HepG2 (cell line): ENCODE data around the gene CNKSR3. TPM values are rescaled to one million over a fixed set of nuclear protein-coding genes. Genes with fewer than 3 reads are reported as not detected.

Source experiments
- ARNTL ChIP-seq: sonication (generic); formaldehyde crosslinking; IDR thresholded peaks from 2 replicates; pipeline ENCODE4 v1.4.0; 2020; ENCODE audit warnings: mild to moderate bottlenecking, missing genetic modification reagents
- HNF4G ChIP-seq, 2 experiments: sonication (generic) in 1 of 2; formaldehyde crosslinking in 1 of 2; IDR thresholded peaks; 2 replicates each; pipeline versions ENCODE4 v1.4.0 to v1.6.1; 2011 to 2020; ENCODE audit warnings: borderline replicate concordance in 2 of 2, low read depth in 2 of 2, mild to moderate bottlenecking in 2 of 2, low read length in 1 of 2, missing genetic modification reagents in 1 of 2, moderate library complexity in 1 of 2
- KAT8 ChIP-seq: IDR thresholded peaks from 2 replicates; pipeline ENCODE4 v1.6.1; 2016; ENCODE audit warnings: missing genetic modification reagents, missing compliant biosample characterization
- MTA1 ChIP-seq: sonication (generic); formaldehyde crosslinking; IDR thresholded peaks from 2 replicates; pipeline ENCODE4 v1.4.0; 2020; ENCODE audit warnings: missing genetic modification reagents, mild to moderate bottlenecking, borderline replicate concordance
- MTF1 ChIP-seq: sonication (generic); formaldehyde crosslinking; IDR thresholded peaks from 2 replicates; pipeline ENCODE4 v1.5.0; 2020; ENCODE audit warnings: missing genetic modification reagents
- PHF5A ChIP-seq: IDR thresholded peaks from one replicate; pipeline ENCODE4 v1.6.1; 2018; ENCODE audit warnings: low read depth, missing genetic modification reagents; ENCODE audit not compliant: unreplicated experiment
- PPARG ChIP-seq: conservative IDR thresholded peaks from 2 replicates; pipeline ENCODE4 v1.6.1; 2016; ENCODE audit warnings: missing biosample characterization, missing genetic modification reagents
- RBFOX2 ChIP-seq: fragments of 200-400 bp; formaldehyde crosslinking; IDR thresholded peaks from 2 replicates; pipeline ENCODE4 v1.6.1; 2017; ENCODE audit warnings: low read depth, mild to moderate bottlenecking, low read length
- SIX1 ChIP-seq: sonication (generic); formaldehyde crosslinking; IDR thresholded peaks from 2 replicates; pipeline ENCODE4 v1.4.0; 2020; ENCODE audit warnings: missing genetic modification reagents, borderline replicate concordance
- SIX4 ChIP-seq: sonication (generic); formaldehyde crosslinking; IDR thresholded peaks from 2 replicates; pipeline ENCODE4 v1.4.0; 2020; ENCODE audit warnings: missing genetic modification reagents
- TARDBP ChIP-seq: sonication (generic); formaldehyde crosslinking; IDR thresholded peaks from 2 replicates; pipeline ENCODE4 v1.8.0; 2022; ENCODE audit warnings: mild to moderate bottlenecking, missing genetic modification reagents
- TBP ChIP-seq: sonication (generic); formaldehyde crosslinking; IDR thresholded peaks from 2 replicates; pipeline ENCODE4 v1.5.0; 2020; ENCODE audit warnings: missing genetic modification reagents
- ZNF33B ChIP-seq: sonication (generic); formaldehyde crosslinking; IDR thresholded peaks from 2 replicates; pipeline ENCODE4 v1.5.1; 2020; ENCODE audit warnings: mild to moderate bottlenecking, missing genetic modification reagents
- ZNF510 ChIP-seq: sonication (generic); formaldehyde crosslinking; IDR thresholded peaks from 2 replicates; pipeline ENCODE4 v1.4.0; 2020; ENCODE audit warnings: low read depth, mild to moderate bottlenecking, missing genetic modification reagents
- polyA plus RNA-seq, 8 experiments: library from polyadenylated mRNA; depleted of rRNA in 3 of 8; stranded (reverse) in 7 of 8; unstranded in 1 of 8; fragments of >200 nt; fragmentation: Illumina TruSeq in 4 of 8; extraction: Trizol in 4 of 8; gene quantifications; 2 replicates each; pipeline versions ENCODE4 v1.2.1 to v1.2.3, GENCODE V29; 2011 to 2016; ENCODE audit warnings: low read depth in 4 of 8, missing spikeins in 1 of 8, mixed read lengths in 1 of 8; ENCODE audit not compliant: insufficient read depth in 1 of 8
- total RNA-seq, 5 experiments: library from RNA; depleted of rRNA; stranded (reverse); fragments of >200 nt; fragmentation: Illumina TruSeq; extraction: Trizol; gene quantifications; 2 replicates each; pipeline ENCODE4 v1.2.3, GENCODE V29; 2016; ENCODE audit warnings: low read depth in 1 of 5
- TF ChIP-seq, protein P1 (sequence below): sonication (generic); formaldehyde crosslinking; IDR thresholded peaks from 2 replicates; pipeline ENCODE4 v1.9.0; 2021; ENCODE audit warnings: mild to moderate bottlenecking, missing genetic modification reagents
- TF ChIP-seq, protein P2 (sequence below): sonication (generic); formaldehyde crosslinking; conservative IDR thresholded peaks from 2 replicates; pipeline ENCODE4 v1.5.0; 2020; ENCODE audit warnings: missing genetic modification reagents
- TF ChIP-seq, protein P3 (sequence below): sonication (generic); formaldehyde crosslinking; IDR thresholded peaks from 2 replicates; pipeline ENCODE4 v1.9.0; 2021; ENCODE audit warnings: missing genetic modification reagents, borderline replicate concordance

The CNKSR3 gene
- total and polyA plus RNA-seq, 2 of the 13 experiments (the other 11 are each of a cell fraction or from before 2014, with no cell fraction given) = 9.2 to 38.6 TPM

DNA sequence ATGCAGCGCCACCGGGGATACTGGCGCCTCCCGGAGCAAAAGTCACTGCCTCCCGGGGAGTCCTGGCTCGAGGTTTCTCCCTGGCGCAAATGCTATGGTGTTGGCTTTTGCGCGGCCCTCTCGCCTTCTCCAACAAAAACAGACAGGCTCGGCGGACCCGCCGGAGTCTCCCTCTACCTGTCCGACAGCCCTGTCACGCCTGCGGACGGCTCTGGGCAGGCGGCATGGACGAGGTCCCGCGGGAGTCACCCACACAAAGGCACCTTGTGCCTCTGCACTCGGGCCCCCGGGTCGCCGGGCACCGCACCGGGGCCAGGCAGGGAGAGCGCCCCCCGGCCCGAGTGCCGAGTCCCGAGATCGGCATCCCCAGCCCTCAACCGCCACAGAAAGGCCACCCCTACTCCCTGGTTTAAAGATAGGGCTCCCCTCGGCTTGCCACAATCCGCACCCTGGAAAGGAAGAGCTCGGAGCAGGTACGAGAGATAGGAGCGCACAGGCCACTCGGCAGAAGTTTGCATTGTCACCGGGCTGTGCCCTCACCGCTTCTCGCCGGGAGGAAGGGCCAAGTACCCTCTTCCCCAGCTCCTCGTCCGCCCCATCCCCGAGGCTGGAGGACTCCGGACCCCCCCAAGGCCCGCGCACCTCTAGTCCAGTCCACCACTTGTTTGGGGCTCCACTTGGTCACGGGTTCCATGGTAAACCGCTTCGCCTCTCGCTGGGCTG is 903 bp downstream of the CNKSR3 start (continued):
- TF ChIP-seq, protein P1, sequence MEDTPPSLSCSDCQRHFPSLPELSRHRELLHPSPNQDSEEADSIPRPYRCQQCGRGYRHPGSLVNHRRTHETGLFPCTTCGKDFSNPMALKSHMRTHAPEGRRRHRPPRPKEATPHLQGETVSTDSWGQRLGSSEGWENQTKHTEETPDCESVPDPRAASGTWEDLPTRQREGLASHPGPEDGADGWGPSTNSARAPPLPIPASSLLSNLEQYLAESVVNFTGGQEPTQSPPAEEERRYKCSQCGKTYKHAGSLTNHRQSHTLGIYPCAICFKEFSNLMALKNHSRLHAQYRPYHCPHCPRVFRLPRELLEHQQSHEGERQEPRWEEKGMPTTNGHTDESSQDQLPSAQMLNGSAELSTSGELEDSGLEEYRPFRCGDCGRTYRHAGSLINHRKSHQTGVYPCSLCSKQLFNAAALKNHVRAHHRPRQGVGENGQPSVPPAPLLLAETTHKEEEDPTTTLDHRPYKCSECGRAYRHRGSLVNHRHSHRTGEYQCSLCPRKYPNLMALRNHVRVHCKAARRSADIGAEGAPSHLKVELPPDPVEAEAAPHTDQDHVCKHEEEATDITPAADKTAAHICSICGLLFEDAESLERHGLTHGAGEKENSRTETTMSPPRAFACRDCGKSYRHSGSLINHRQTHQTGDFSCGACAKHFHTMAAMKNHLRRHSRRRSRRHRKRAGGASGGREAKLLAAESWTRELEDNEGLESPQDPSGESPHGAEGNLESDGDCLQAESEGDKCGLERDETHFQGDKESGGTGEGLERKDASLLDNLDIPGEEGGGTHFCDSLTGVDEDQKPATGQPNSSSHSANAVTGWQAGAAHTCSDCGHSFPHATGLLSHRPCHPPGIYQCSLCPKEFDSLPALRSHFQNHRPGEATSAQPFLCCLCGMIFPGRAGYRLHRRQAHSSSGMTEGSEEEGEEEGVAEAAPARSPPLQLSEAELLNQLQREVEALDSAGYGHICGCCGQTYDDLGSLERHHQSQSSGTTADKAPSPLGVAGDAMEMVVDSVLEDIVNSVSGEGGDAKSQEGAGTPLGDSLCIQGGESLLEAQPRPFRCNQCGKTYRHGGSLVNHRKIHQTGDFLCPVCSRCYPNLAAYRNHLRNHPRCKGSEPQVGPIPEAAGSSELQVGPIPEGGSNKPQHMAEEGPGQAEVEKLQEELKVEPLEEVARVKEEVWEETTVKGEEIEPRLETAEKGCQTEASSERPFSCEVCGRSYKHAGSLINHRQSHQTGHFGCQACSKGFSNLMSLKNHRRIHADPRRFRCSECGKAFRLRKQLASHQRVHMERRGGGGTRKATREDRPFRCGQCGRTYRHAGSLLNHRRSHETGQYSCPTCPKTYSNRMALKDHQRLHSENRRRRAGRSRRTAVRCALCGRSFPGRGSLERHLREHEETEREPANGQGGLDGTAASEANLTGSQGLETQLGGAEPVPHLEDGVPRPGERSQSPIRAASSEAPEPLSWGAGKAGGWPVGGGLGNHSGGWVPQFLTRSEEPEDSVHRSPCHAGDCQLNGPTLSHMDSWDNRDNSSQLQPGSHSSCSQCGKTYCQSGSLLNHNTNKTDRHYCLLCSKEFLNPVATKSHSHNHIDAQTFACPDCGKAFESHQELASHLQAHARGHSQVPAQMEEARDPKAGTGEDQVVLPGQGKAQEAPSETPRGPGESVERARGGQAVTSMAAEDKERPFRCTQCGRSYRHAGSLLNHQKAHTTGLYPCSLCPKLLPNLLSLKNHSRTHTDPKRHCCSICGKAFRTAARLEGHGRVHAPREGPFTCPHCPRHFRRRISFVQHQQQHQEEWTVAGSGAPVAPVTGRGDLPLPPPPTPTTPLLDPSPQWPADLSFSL (CRISPR knock-in tag) = no peak; the same call in 1 of the 2 replicates
- TF ChIP-seq TARDBP (no peak), KAT8 (CRISPR knock-in tag) (no peak), SIX1 (CRISPR knock-in tag) (no peak), MTF1 (CRISPR knock-in tag) (peak; percentile 50; the same call in 1 of the 2 replicates), PHF5A (CRISPR knock-in tag) (no peak), ZNF510 (no peak), RBFOX2 (peak; percentile 75), MTA1 (CRISPR knock-in tag) (peak; percentile 24; the same call in 1 of the 2 replicates), ARNTL (no peak), PPARG (CRISPR knock-in tag) (no peak), TBP (CRISPR knock-in tag) (no peak), ZNF33B (no peak), SIX4 (CRISPR knock-in tag) (no peak; the same call in 1 of the 2 replicates), HNF4G (IDR thresholded peaks at IDR 0.05; ENCODE audit: borderline replicate concordance, low read depth, low read length) (no peak), HNF4G (CRISPR knock-in tag; IDR thresholded peaks at IDR 0.05; ENCODE audit: borderline replicate concordance, low read depth) (0 out of 2 replicates have a peak, but pooled peaks have one; percentile 2)
- TF ChIP-seq, protein P2, sequence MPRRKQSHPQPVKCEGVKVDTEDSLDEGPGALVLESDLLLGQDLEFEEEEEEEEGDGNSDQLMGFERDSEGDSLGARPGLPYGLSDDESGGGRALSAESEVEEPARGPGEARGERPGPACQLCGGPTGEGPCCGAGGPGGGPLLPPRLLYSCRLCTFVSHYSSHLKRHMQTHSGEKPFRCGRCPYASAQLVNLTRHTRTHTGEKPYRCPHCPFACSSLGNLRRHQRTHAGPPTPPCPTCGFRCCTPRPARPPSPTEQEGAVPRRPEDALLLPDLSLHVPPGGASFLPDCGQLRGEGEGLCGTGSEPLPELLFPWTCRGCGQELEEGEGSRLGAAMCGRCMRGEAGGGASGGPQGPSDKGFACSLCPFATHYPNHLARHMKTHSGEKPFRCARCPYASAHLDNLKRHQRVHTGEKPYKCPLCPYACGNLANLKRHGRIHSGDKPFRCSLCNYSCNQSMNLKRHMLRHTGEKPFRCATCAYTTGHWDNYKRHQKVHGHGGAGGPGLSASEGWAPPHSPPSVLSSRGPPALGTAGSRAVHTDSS (CRISPR knock-in tag) = no peak
- TF ChIP-seq, protein P3, sequence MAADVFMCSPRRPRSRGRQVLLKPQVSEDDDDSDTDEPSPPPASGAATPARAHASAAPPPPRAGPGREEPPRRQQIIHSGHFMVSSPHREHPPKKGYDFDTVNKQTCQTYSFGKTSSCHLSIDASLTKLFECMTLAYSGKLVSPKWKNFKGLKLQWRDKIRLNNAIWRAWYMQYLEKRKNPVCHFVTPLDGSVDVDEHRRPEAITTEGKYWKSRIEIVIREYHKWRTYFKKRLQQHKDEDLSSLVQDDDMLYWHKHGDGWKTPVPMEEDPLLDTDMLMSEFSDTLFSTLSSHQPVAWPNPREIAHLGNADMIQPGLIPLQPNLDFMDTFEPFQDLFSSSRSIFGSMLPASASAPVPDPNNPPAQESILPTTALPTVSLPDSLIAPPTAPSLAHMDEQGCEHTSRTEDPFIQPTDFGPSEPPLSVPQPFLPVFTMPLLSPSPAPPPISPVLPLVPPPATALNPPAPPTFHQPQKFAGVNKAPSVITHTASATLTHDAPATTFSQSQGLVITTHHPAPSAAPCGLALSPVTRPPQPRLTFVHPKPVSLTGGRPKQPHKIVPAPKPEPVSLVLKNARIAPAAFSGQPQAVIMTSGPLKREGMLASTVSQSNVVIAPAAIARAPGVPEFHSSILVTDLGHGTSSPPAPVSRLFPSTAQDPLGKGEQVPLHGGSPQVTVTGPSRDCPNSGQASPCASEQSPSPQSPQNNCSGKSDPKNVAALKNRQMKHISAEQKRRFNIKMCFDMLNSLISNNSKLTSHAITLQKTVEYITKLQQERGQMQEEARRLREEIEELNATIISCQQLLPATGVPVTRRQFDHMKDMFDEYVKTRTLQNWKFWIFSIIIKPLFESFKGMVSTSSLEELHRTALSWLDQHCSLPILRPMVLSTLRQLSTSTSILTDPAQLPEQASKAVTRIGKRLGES = no peak
